Neutrophil (primary cell): Measurements from ENCODE around the gene MEGF11.

ENCODE experiments used
- H3K27ac ChIP-seq: fragments of 200-600 bp; sonication (generic); 2 replicates; pipeline ENCODE4 v1.5.1; 2016; ENCODE audit warnings: mild to moderate bottlenecking, moderate library complexity
- H3K27me3 ChIP-seq: fragments of 200-600 bp; sonication (generic); 2 replicates; pipeline ENCODE4 v1.6.0; 2016; ENCODE audit warnings: mild to moderate bottlenecking
- H3K36me3 ChIP-seq: fragments of 200-600 bp; sonication (generic); 2 replicates; pipeline ENCODE4 v1.5.1; 2017
- H3K4me1 ChIP-seq, 2 experiments: fragments of 200-600 bp in 1 of 2; sonication (generic) in 1 of 2; 1 replicate in 1 of 2; 2 replicates in 1 of 2; pipeline versions ENCODE4 v1.5.1 to v1.6.1; 2013 to 2016; ENCODE audit warnings: low read depth in 1 of 2, low read length in 1 of 2, mild to moderate bottlenecking in 1 of 2, moderate library complexity in 1 of 2; ENCODE audit not compliant: control insufficient read depth in 1 of 2, insufficient read depth in 1 of 2
- H3K4me3 ChIP-seq, 2 experiments: fragments of 200-600 bp in 1 of 2; sonication (generic) in 1 of 2; 1 replicate in 1 of 2; 2 replicates in 1 of 2; pipeline ENCODE4 v1.5.1; 2013 to 2016; ENCODE audit warnings: low read depth in 1 of 2, low read length in 1 of 2, mild to moderate bottlenecking in 1 of 2, moderate library complexity in 1 of 2
- H3K9me3 ChIP-seq: fragments of 200-600 bp; sonication (generic); 2 replicates; pipeline ENCODE4 v1.5.1; 2016
- CTCF ChIP-seq: fragments of 200-600 bp; sonication (generic); IDR thresholded peaks from 2 replicates; pipeline ENCODE4 v1.5.1; 2016; ENCODE audit warnings: antibody characterized with exemption

The MEGF11 gene

GRCh38 chr15:66098022-66098363, 155.6 kb downstream of the MEGF11 start:
- TF ChIP-seq CTCF, result no peak
- Histone ChIP-seq H3K4me1 (no peaks in the 10 kb centered on the region), H3K9me3 (no peaks in the 10 kb centered on the region), H3K27ac (no peak overlapping the region), H3K4me3 (no peak overlapping the region), H3K27me3 (peaks cover 36% of the 10 kb centered on the region), H3K36me3 (no peaks in the 10 kb centered on the region)

DNA sequence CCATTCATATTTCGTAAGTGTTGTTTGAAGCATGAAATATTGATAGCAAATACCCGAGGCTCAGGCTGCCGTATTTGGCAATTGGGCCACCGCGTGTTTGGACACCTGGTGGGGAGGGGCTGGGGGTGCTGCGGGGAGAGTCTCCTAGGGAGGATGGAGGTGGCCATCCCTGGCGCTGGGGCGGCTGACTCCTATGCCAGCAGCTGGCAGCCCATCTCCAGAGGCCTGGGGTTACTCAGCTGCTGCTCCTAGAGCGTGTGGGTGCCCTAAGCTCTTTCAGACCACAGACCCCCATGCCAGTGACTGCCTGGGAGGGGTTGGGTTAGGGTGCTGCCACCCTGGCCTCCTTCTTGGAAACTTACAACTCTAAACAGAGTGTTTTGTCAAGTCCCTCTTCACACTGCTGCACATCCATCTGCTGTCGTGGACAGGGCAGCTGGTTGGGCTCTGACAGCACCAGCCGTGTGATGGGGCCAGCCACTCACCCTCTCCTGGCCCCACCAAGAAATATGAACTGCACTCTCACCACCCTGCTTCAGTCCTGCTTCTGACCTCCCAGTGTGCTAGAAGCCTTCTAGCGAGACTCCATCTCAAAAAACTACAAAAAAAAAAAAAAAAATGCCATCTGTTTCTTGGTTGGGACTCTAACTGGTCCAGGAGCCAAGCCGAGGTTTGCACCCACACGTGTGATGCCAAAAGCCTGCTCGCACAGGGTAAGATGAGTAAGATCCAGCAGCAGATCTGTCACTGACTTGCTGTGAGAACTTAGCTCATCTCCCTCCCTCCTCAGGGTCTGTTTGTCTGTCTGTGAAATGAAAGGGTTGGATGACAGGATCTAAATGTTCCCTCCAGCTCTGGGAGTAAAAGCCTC, 156.2 kb downstream of the MEGF11 start:
- no peaks in the 10 kb centered on the region for H3K36me3 ChIP-seq
- no peak overlapping the region for H3K27ac ChIP-seq
- no peaks in the 10 kb centered on the region for H3K4me1 ChIP-seq
- no peak overlapping the region for H3K4me3 ChIP-seq
- H3K27me3 ChIP-seq, result peaks cover 36% of the 10 kb centered on the region
- H3K9me3 ChIP-seq, result no peaks in the 10 kb centered on the region
- TF ChIP-seq CTCF, result no peak

DNA sequence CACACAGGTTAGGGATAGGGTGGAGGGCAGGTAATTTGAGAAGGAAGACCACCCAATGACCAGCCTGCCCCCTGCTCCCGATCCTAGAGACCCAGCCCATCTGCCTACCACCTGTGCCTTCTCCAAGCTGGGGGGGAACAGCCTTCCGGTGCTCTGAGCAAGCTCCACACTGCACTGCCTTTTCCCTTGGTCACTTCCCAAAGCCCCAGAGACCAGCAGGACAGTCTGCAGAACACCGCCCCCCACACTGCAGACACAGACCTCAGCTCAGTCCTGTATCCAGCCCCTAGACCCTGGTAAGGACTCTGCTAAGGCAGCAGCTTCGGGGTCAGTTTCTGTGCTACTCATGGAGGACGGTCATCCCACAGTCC, 156.9 kb downstream of the MEGF11 start:
- Histone ChIP-seq H3K36me3 (no peaks in the 10 kb centered on the region), H3K4me1 (no peaks in the 10 kb centered on the region), H3K9me3 (no peaks in the 10 kb centered on the region), H3K27me3 (peaks cover 32% of the 10 kb centered on the region), H3K4me3 (no peak overlapping the region), H3K27ac (no peak overlapping the region)
- TF ChIP-seq CTCF, result no peak

- H3K4me3 ChIP-seq, result no peak overlapping the region
- no peaks in the 10 kb centered on the region for H3K4me1 ChIP-seq
- H3K9me3 ChIP-seq, result no peaks in the 10 kb centered on the region
- H3K27ac ChIP-seq, result no peak overlapping the region
- H3K36me3 ChIP-seq, result no peaks in the 10 kb centered on the region
- no peak for TF ChIP-seq CTCF
- peaks cover 26% of the 10 kb centered on the region for H3K27me3 ChIP-seq
Observed at GRCh38 chr15:66095871-66096687, 157.5 kb downstream of the MEGF11 start.

- Histone ChIP-seq H3K27me3 (peaks cover 22% of the 10 kb centered on the region), H3K4me1 (no peaks in the 10 kb centered on the region), H3K9me3 (no peaks in the 10 kb centered on the region), H3K27ac (no peak overlapping the region), H3K4me3 (no peak overlapping the region), H3K36me3 (no peaks in the 10 kb centered on the region)
- TF ChIP-seq CTCF, result no peak
Observed at GRCh38 chr15:66094331-66094730, 159.2 kb downstream of the MEGF11 start.
